ENCODE results near the gene GNAI3. TPM values are rescaled to one million over a fixed set of nuclear protein-coding genes. Genes with fewer than 3 reads are reported as not detected.

The GNAI3 gene
- total RNA-seq, 2 donors from 2014 or later: 5.4 to 9.3 TPM

DNA sequence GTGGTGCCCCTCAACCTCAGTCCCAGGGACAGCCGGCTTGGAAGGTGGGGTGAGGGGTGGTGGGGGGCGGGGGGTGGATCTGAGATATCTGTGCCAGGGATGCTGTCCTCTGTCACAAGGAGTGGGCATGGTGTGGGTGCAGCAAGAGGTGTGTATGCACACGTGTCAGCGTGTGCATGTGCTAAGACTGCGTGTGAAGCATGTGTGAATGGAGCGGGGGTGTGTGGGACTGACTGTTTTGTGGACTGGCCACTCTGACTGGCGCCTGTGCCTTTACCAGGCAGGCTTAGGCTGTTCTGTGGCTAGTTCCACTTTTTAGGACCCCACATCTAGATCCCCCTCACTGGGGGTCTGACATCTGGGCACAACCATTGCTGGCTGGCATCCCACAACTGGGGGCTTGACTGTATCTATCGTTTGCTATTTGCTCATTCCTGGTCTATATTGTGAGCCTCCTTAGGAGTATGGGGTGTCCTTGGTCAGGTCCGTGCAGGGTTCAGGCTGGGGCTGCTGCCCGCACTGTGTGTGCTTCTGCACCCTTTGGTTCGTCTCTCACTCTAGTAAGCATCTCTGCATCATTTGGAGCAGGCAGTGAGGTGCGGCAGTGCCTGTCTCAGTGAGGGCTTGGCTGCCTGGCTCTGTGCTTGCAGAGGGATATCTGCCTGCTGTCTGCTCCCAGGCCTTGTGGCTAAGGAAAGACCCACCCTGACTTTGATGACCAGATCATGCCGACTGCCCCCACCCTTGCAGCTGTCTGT, 73.1 kb downstream of the GNAI3 start:
- H3K9me3 ChIP-seq: no peaks in the 10 kb centered on the region
- no peaks in the 10 kb centered on the region for H3K27me3 ChIP-seq (replicated peaks; ENCODE audit: insufficient read depth)
- H3K4me1 ChIP-seq (ENCODE audit: control insufficient read depth in 1 of 2, low read depth in 2 of 2): peaks cover 29 to 44% of the 10 kb centered on the region in 2 donors
- DNase-seq (ENCODE audit: low spot score) (no peak), ATAC-seq (ENCODE audit: insufficient number of reproducible peaks, low FRiP score, low read depth) (no peak)
- peaks cover 6% of the 10 kb centered on the region for H3K36me3 ChIP-seq
- TF ChIP-seq, protein P1, sequence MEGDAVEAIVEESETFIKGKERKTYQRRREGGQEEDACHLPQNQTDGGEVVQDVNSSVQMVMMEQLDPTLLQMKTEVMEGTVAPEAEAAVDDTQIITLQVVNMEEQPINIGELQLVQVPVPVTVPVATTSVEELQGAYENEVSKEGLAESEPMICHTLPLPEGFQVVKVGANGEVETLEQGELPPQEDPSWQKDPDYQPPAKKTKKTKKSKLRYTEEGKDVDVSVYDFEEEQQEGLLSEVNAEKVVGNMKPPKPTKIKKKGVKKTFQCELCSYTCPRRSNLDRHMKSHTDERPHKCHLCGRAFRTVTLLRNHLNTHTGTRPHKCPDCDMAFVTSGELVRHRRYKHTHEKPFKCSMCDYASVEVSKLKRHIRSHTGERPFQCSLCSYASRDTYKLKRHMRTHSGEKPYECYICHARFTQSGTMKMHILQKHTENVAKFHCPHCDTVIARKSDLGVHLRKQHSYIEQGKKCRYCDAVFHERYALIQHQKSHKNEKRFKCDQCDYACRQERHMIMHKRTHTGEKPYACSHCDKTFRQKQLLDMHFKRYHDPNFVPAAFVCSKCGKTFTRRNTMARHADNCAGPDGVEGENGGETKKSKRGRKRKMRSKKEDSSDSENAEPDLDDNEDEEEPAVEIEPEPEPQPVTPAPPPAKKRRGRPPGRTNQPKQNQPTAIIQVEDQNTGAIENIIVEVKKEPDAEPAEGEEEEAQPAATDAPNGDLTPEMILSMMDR (IDR thresholded peaks at IDR 0.05): no peak
- peak overlapping the region; percentile 88 for H3K4me3 ChIP-seq
- H3K27ac ChIP-seq: peak overlapping the region; percentile 79 to 93

DNA sequence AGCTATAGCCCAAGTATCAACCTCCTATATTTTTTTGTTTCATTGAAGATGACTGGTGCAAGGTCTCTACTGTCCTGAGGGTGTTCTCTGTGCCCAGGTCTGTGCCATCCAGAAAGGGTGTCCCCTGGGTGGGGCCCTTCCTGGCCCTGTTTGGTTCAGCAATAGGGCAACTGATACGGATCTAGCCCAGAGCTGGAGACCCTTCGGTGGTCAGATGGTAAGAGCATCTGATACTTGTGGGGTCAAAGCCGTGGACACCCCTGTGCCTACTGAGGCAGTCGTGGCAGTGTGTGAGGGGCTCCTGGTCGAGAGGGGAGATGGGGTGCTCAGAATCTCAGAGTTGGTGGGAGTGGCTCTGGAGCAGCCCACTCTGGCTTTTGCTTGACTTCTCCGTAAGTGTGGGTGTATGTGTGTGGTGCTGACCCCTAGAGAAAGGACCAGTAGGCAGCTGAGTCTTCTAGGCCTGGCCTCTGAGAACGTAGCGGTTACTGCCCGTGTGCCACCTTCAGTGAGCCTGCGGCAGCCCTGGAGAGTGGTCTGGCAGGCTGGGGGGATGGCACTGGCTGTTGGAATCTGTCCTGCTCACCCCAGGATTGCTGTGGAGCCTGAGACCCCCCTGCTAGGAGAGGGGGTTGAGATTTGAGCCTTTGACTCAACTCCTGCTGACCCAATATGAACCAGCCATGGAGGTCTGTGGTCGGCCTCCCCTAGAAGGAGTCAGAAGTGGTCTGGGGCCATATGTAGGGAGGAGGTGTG, 73.9 kb downstream of the GNAI3 start:
- no peaks in the 10 kb centered on the region for H3K9me3 ChIP-seq
- TF ChIP-seq, protein P1 (IDR thresholded peaks at IDR 0.05): no peak
- H3K4me1 ChIP-seq (ENCODE audit: control insufficient read depth in 1 of 2, low read depth in 2 of 2): peaks cover 29 to 44% of the 10 kb centered on the region in 2 donors
- peaks cover 12% of the 10 kb centered on the region for H3K36me3 ChIP-seq
- ATAC-seq (ENCODE audit: insufficient number of reproducible peaks, low FRiP score, low read depth): no peak
- H3K27me3 ChIP-seq (replicated peaks; ENCODE audit: insufficient read depth): no peaks in the 10 kb centered on the region
- no peak overlapping the region for H3K4me3 ChIP-seq
- peak overlapping the region in 1 of 2 donors; percentile 56 for H3K27ac ChIP-seq
- no peak for DNase-seq (ENCODE audit: low spot score)

DNA sequence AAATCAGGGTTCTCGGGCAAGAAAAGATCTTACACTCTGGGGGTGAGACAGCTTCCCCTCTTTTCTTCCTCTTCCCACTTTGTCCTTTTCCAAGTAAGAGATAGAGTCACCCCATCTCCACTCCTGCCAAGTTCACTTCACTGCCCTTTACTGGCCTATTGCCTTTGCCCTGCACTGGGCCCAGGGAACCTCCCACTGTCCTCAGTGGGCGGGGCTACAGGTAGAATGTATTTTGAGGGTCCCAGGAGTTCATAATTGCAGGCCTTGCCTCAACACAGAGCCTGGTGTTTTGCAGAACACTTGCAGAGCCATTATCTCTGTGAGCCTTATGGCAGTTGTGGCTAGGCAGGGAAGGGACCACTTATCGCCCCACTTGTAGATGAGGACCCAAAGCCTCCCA, 74.5 kb downstream of the GNAI3 start:
- H3K27me3 ChIP-seq (replicated peaks; ENCODE audit: insufficient read depth): no peaks in the 10 kb centered on the region
- H3K36me3 ChIP-seq: peaks cover 18% of the 10 kb centered on the region
- TF ChIP-seq, protein P1 (IDR thresholded peaks at IDR 0.05): no peak
- DNase-seq (ENCODE audit: low spot score) (no peak), ATAC-seq (ENCODE audit: insufficient number of reproducible peaks, low FRiP score, low read depth) (no peak)
- H3K27ac ChIP-seq: peak overlapping the region in 1 of 2 donors; percentile 56
- H3K4me3 ChIP-seq: no peak overlapping the region
- no peaks in the 10 kb centered on the region for H3K9me3 ChIP-seq
- H3K4me1 ChIP-seq (ENCODE audit: control insufficient read depth in 1 of 2, low read depth in 2 of 2): peaks cover 29 to 44% of the 10 kb centered on the region in 2 donors

DNA sequence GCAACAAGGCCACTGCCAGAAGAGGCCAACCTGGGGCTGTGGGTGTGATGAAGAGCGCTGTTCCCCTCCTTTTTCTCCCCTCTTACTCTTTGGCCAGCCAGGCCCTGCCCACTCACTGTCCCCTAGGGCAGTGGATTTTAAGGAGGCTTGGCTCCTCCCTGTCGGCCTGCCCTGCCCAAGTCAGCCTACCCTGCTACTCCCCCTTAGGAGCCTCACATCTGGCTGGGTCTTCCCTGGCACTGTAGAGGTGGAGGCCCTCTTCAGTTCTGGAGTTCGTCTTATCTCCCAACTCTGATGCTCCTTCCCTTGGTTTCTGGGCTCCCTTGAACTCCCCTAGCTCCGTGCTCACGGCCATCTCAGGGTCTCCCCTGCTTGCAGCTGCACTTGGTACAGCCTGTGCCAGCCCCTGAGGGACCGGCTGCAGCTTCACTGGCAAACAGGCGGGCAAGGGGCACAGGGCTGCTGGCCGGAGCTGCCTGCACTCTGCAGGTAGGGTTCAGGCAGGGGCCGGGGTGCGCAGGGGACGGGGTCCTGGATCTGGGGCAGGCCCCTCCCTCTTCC, 75.3 kb downstream of the GNAI3 start:
- DNase-seq (ENCODE audit: low spot score): no peak

More for the DNA sequence above, 75.3 kb downstream of the GNAI3 start:
- TF ChIP-seq, protein P1 (IDR thresholded peaks at IDR 0.05): no peak
- Histone ChIP-seq H3K9me3 (no peaks in the 10 kb centered on the region), H3K27me3 (replicated peaks; ENCODE audit: insufficient read depth) (no peaks in the 10 kb centered on the region), H3K27ac (peak overlapping the region; percentile 6 to 56), H3K36me3 (peaks cover 26% of the 10 kb centered on the region), H3K4me3 (peak overlapping the region; percentile 66), H3K4me1 (ENCODE audit: control insufficient read depth in 1 of 2, low read depth in 2 of 2) (peaks cover 29 to 44% of the 10 kb centered on the region in 2 donors)
- no peak for ATAC-seq (ENCODE audit: insufficient number of reproducible peaks, low FRiP score, low read depth)
